ENCODE results near the gene CASKIN2. TPM values are rescaled to one million over a fixed set of nuclear protein-coding genes. Genes with fewer than 3 reads are reported as not detected.

Gene CASKIN2
- total and polyA plus RNA-seq, 3 donors from 2014 or later, result 15.6 to 22.6 (median 16.9) TPM

GRCh38 chr17:75507733-75508719 lies 7.3 kb downstream of the CASKIN2 start:
- intact Hi-C loops (cut with DNase I; ENCODE audit: low total_unique reads), result no loop called here
- no peaks in the 10 kb centered on the region for H3K27me3 ChIP-seq
- no peaks in the 10 kb centered on the region for H3K9me3 ChIP-seq
- DNase-seq, result no peak
- H3K4me3 ChIP-seq, result no peak overlapping the region
- TF ChIP-seq POLR2A (IDR thresholded peaks at IDR 0.05) (no peak), CTCF (IDR thresholded peaks at IDR 0.05) (no peak)
- no peaks in the 10 kb centered on the region for H3K36me3 ChIP-seq (ENCODE audit: low read depth, missing control alignments)
- no peaks in the 10 kb centered on the region for H3K4me1 ChIP-seq
- 73 to 74% methylated on average over 14 to 19 of the region's 27 CpGs for WGBS, 2 donors
- no peak overlapping the region for H3K27ac ChIP-seq

- Histone ChIP-seq H3K4me1 (peaks cover 2% of the 10 kb centered on the region), H3K27ac (no peak overlapping the region), H3K9me3 (no peaks in the 10 kb centered on the region), H3K4me3 (no peak overlapping the region), H3K36me3 (ENCODE audit: low read depth, missing control alignments) (no peaks in the 10 kb centered on the region), H3K27me3 (no peaks in the 10 kb centered on the region)
- WGBS, 2 donors, result 90 to 92% methylated on average over 20 of the region's 20 CpGs
- no peak for DNase-seq
- intact Hi-C loops (cut with DNase I; ENCODE audit: low total_unique reads), result no loop called here
- TF ChIP-seq POLR2A (IDR thresholded peaks at IDR 0.05) (no peak), CTCF (IDR thresholded peaks at IDR 0.05) (no peak)
Measured at GRCh38 chr17:75506888-75507287, 8.4 kb downstream of the CASKIN2 start.

- H3K36me3 ChIP-seq (ENCODE audit: low read depth, missing control alignments), result no peaks in the 10 kb centered on the region
- intact Hi-C loops (cut with DNase I; ENCODE audit: low total_unique reads), result no loop called here
- WGBS, 2 donors, result 90 to 94% methylated on average over 6 to 21 of the region's 21 CpGs
- no peaks in the 10 kb centered on the region for H3K9me3 ChIP-seq
- H3K27ac ChIP-seq, result no peak overlapping the region
- H3K4me3 ChIP-seq, result no peak overlapping the region
- H3K4me1 ChIP-seq, result peaks cover 6% of the 10 kb centered on the region
- H3K27me3 ChIP-seq, result no peaks in the 10 kb centered on the region
- DNase-seq, result no peak
- TF ChIP-seq CTCF (IDR thresholded peaks at IDR 0.05) (no peak), POLR2A (IDR thresholded peaks at IDR 0.05) (no peak)
Measured at GRCh38 chr17:75506134-75506533, 9.2 kb downstream of the CASKIN2 start.

GRCh38 chr17:75505640-75506039 lies 9.7 kb downstream of the CASKIN2 start:
- Histone ChIP-seq H3K9me3 (no peaks in the 10 kb centered on the region), H3K4me1 (peaks cover 10% of the 10 kb centered on the region), H3K27me3 (no peaks in the 10 kb centered on the region), H3K4me3 (no peak overlapping the region), H3K36me3 (ENCODE audit: low read depth, missing control alignments) (no peaks in the 10 kb centered on the region), H3K27ac (no peak overlapping the region)
- intact Hi-C loops (cut with DNase I; ENCODE audit: low total_unique reads), result no loop called here
- WGBS, 2 donors, result 79 to 86% methylated on average over 13 to 15 of the region's 15 CpGs
- no peak for DNase-seq
- TF ChIP-seq CTCF (IDR thresholded peaks at IDR 0.05) (no peak), POLR2A (IDR thresholded peaks at IDR 0.05) (no peak)

- 83% methylated on average over 4 of the region's 4 CpGs for WGBS, 2 donors
- no peaks in the 10 kb centered on the region for H3K27me3 ChIP-seq
- no peaks in the 10 kb centered on the region for H3K36me3 ChIP-seq (ENCODE audit: low read depth, missing control alignments)
- H3K4me1 ChIP-seq, result peaks cover 16% of the 10 kb centered on the region
- no peaks in the 10 kb centered on the region for H3K9me3 ChIP-seq
- no peak for DNase-seq
- TF ChIP-seq CTCF (IDR thresholded peaks at IDR 0.05) (no peak), POLR2A (IDR thresholded peaks at IDR 0.05) (no peak)
- H3K27ac ChIP-seq, result no peak overlapping the region
- intact Hi-C loops (cut with DNase I; ENCODE audit: low total_unique reads), result no loop called here
- no peak overlapping the region for H3K4me3 ChIP-seq
Measured at GRCh38 chr17:75505152-75505409, 10.3 kb downstream of the CASKIN2 start.
